ENCODE measurements around the gene XKR7.

DNA sequence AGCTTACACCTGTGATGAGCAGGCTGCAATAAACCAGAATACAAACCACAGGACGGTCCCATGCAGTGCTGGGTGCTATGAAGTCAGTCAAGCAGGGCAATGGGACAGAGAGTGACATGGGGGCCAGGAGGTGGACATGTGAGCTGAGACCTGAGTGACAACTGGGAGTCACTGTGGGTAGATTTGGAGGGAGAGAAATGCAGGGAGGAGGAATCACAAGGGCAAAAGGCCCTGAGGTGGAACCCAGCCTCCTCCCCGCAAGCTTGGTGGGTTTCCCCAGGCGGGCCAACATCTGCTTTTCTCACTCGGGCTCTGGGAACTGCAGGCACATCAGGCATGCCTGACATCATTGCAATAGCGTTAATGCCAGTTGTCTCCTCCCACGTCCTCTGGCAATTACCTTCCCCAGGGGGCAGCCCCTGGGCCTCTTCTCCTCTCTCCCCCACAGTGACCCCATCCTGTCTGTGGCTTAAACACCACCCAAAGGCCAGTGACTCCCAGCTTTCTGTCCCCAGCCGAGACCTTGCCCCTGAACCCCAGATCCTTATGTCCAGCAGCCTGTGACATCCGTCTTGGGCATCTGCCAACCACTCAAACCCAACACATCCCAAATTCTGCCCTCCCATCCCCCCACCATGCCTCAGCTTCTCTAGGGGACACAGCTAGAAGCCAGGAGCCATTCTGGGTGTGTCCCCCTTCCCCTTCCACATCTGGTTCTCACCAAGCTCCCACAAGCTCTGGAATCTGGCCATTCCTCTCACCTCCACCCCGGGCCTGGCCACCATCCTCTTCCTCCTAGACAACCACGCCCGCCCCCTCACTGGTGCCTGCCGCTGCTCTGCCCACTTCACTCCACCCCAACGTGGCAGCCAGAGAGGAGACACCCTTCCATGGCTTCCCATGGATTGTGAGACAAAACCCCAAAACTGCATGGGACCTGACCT lies 44.3 kb upstream of the XKR7 start:
- TF ChIP-seq POLR2A (IDR thresholded peaks at IDR 0.05; ENCODE audit: low read depth, low read length) (no peak), TAF1 (IDR thresholded peaks at IDR 0.05; ENCODE audit: low read depth, low read length) (no peak), POU2F2 (IDR thresholded peaks at IDR 0.05; ENCODE audit: low read depth, low read length) (no peak)

Measured in GM12891 (cell line).